ENCODE data around the gene KRT2.

DNA sequence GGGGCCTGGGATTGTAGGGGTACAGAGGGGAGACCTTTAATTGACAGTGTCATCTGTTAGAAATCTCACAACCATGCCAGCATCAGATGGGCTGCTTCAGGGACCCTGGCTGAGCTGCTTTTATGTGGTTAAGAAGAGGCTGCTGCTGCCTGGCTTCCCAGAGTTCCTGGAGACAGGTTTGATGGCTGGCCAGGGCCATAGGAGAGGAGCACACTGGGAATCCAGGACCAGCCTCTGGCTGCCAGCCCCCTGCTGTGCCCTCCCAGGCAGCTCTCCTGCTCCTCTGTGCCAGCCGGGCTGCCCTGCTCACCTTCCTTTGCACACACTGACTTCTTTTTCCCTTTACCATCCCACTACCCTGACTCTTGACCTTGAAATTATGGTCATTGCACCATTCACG lies 33.1 kb downstream of the KRT2 start:
- TF ChIP-seq ZC3H10 (CRISPR knock-in tag; IDR thresholded peaks at IDR 0.05): no peak
- no peak for TF ChIP-seq CREB5 (CRISPR knock-in tag; IDR thresholded peaks at IDR 0.05; ENCODE audit: low read depth)
- no peak for TF ChIP-seq ARNTL (CRISPR knock-in tag; IDR thresholded peaks at IDR 0.05; ENCODE audit: borderline replicate concordance, low read depth)
- no peak for TF ChIP-seq CSDC2 (CRISPR knock-in tag; IDR thresholded peaks at IDR 0.05)
- TF ChIP-seq, protein P1, sequence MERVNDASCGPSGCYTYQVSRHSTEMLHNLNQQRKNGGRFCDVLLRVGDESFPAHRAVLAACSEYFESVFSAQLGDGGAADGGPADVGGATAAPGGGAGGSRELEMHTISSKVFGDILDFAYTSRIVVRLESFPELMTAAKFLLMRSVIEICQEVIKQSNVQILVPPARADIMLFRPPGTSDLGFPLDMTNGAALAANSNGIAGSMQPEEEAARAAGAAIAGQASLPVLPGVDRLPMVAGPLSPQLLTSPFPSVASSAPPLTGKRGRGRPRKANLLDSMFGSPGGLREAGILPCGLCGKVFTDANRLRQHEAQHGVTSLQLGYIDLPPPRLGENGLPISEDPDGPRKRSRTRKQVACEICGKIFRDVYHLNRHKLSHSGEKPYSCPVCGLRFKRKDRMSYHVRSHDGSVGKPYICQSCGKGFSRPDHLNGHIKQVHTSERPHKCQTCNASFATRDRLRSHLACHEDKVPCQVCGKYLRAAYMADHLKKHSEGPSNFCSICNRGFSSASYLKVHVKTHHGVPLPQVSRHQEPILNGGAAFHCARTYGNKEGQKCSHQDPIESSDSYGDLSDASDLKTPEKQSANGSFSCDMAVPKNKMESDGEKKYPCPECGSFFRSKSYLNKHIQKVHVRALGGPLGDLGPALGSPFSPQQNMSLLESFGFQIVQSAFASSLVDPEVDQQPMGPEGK (CRISPR knock-in tag; IDR thresholded peaks at IDR 0.05; ENCODE audit: borderline replicate concordance): no peak
- no peak for TF ChIP-seq ZNF70 (CRISPR knock-in tag; IDR thresholded peaks at IDR 0.05)
- TF ChIP-seq ZNF565 (CRISPR knock-in tag; conservative IDR thresholded peaks at IDR 0.05; ENCODE audit: low read depth): no peak
- no peak for TF ChIP-seq ZFP30 (CRISPR knock-in tag; IDR thresholded peaks at IDR 0.05)
- TF ChIP-seq POU6F1 (CRISPR knock-in tag; IDR thresholded peaks at IDR 0.05; ENCODE audit: borderline replicate concordance, low read depth): no peak
- TF ChIP-seq TCF4 (CRISPR knock-in tag; IDR thresholded peaks at IDR 0.05; ENCODE audit: borderline replicate concordance): no peak
- TF ChIP-seq ESRRG (CRISPR knock-in tag; IDR thresholded peaks at IDR 0.05): no peak
- TF ChIP-seq CSRNP3 (CRISPR knock-in tag; IDR thresholded peaks at IDR 0.05): no peak
